Progenitor cell of endocrine pancreas (in vitro differentiated cells): ENCODE data around the gene SMARCB1. TPM values are rescaled to one million over a fixed set of nuclear protein-coding genes. Genes with fewer than 3 reads are reported as not detected.
A peak's percentile ranks its signal among the peaks of the same experiment; 100 is the strongest.

Source experiments
- DNase-seq: peaks from one replicate; pipeline ENCODE4 v3.0.0; 2021; ENCODE audit warnings: low spot score; ENCODE audit not compliant: unreplicated experiment
- H3K27ac Mint-ChIP-seq: 2 replicates; pipeline ENCODE4 v1.8.0; 2021; ENCODE audit warnings: mild to moderate bottlenecking, moderate library complexity, mixed read lengths
- H3K27me3 Mint-ChIP-seq: 2 replicates; pipeline ENCODE4 v1.8.0; 2021; ENCODE audit warnings: mixed read lengths
- H3K36me3 Mint-ChIP-seq: 2 replicates; pipeline ENCODE4 v1.8.0; 2022; ENCODE audit warnings: mixed read lengths; ENCODE audit not compliant: insufficient read depth
- H3K4me1 Mint-ChIP-seq: 2 replicates; pipeline ENCODE4 v1.8.0; 2021; ENCODE audit warnings: low read depth, mixed read lengths
- H3K4me3 Mint-ChIP-seq: 2 replicates; pipeline ENCODE4 v1.8.0; 2021; ENCODE audit warnings: low read depth, mild to moderate bottlenecking, moderate library complexity, mixed read lengths
- H3K9me3 Mint-ChIP-seq: 2 replicates; pipeline ENCODE4 v1.8.0; 2021; ENCODE audit warnings: low read depth, mixed read lengths
- total RNA-seq: library from RNA; stranded (reverse); gene quantifications from 2 replicates; pipeline ENCODE4 v1.2.1, GENCODE V29; 2021
- TF ChIP-seq, protein P1 (sequence below): fragments of 200-600 bp; sonication (generic); IDR thresholded peaks from one replicate; pipeline ENCODE4 v1.5.0; 2021; ENCODE audit warnings: antibody characterized with exemption, mild to moderate bottlenecking; ENCODE audit not compliant: unreplicated experiment

Gene SMARCB1
- total RNA-seq, 1 donor from 2014 or later = 195 TPM

DNA sequence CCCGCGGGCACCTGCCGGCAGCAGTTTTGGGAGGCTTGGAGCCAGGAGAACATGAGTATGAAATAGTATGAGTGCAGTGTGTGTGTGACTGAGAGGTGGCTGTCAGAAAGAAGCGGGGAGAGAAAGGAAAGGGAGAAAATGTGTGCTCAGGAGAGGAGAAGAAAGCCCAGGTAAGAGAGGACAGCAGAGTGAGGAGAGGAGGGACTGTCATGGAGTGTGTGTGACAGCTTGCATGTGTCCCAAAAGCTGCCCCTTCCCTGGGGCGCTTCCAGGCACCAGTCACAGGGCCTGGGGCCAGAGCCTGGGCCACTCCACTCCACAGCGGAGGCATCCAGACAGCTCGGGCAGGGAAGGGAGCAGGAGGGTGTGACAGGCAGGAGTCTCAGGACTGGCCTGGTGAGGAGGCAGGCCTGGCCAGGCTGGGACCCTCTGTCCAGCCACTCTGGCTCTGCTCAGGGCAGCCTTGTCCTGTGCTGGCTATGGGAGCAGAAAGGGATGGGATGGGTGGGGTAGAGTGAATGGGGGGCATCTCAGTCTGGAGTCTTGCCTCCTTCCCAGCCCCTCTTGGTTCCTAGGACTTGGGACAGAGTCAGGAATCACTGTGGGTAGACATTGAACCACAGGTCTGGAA is 13.2 kb upstream of the SMARCB1 start:
- TF ChIP-seq, protein P1, sequence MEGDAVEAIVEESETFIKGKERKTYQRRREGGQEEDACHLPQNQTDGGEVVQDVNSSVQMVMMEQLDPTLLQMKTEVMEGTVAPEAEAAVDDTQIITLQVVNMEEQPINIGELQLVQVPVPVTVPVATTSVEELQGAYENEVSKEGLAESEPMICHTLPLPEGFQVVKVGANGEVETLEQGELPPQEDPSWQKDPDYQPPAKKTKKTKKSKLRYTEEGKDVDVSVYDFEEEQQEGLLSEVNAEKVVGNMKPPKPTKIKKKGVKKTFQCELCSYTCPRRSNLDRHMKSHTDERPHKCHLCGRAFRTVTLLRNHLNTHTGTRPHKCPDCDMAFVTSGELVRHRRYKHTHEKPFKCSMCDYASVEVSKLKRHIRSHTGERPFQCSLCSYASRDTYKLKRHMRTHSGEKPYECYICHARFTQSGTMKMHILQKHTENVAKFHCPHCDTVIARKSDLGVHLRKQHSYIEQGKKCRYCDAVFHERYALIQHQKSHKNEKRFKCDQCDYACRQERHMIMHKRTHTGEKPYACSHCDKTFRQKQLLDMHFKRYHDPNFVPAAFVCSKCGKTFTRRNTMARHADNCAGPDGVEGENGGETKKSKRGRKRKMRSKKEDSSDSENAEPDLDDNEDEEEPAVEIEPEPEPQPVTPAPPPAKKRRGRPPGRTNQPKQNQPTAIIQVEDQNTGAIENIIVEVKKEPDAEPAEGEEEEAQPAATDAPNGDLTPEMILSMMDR = no peak
- H3K4me1 Mint-ChIP-seq = peaks cover 20% of the 10 kb centered on the region
- peak overlapping the region; percentile 77 for H3K4me3 Mint-ChIP-seq
- H3K27me3 Mint-ChIP-seq = no peaks in the 10 kb centered on the region
- H3K36me3 Mint-ChIP-seq = no peaks in the 10 kb centered on the region
- H3K27ac Mint-ChIP-seq = peak overlapping the region; percentile 86
- DNase-seq = no peak
- H3K9me3 Mint-ChIP-seq = no peaks in the 10 kb centered on the region

DNA sequence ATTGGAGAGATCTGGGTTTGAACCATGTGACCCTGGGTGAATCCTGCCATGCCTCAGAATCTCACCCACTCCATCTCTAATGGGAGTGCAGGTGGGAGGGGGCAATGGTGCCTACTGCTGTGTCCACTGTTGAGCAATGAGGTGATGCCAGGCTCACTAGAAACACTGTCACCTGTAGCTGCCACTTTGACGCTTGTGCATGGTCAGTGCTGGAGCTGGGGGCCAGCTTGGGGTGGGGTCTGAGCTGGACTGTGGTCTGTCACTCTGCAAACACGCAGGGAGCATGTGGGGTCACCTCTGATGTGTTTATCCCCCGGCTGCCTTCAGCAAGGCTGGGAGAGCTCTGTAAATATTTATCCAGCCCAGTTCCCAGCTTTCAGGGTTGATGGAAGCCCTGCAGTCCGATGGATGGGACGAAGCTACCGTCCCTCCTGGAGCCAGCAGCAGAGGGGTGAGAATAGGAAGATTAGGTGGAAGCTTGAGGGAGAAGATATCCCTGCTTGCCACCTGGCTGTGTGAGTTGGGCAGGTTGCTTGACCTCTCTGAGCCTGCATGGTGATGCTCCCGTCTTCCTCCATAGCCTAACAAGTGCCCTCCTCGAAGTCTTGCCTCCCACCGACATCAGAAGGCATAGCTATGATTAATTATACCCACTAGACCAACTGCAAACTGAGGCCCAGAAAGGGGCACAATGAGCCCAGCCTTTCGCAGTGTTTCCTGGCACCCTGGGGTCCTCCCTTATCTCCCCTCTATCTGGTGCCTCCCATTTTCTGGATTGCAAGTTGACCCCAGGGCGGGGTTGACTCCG is 12.4 kb upstream of the SMARCB1 start:
- Mint-ChIP-seq H3K36me3 (no peaks in the 10 kb centered on the region), H3K4me3 (peak overlapping the region; percentile 62), H3K27me3 (no peaks in the 10 kb centered on the region)

DNA sequence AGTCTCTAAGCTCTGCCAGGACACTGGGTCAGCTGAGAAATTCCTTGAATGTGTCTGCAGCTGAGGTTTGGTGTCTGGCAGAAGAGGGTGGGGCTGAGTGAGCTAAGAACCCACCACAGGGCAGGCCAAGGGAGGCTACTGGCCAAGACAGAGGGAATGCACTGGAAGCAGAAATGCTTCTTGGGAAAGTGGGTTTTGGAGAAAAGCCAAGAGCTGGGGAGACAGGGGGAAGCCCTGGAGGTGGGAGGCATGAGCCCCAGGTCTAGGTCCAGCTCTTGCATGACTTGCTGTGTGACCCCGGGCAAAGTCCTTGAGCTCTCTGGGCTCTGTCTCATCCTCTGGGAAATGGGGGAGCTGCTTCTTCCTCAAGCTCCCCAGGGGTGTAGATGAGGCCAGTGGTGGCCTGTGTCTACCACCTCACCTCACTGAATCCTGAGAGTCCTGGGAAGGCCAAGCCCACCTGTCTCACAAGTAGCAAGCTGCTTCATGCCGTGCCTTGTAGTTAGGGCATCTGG is 11.8 kb upstream of the SMARCB1 start:
- H3K36me3 Mint-ChIP-seq = no peaks in the 10 kb centered on the region
- DNase-seq = no peak
- TF ChIP-seq, protein P1 = no peak
- H3K27me3 Mint-ChIP-seq = no peaks in the 10 kb centered on the region
- peaks cover 20% of the 10 kb centered on the region for H3K4me1 Mint-ChIP-seq
- peak overlapping the region; percentile 62 for H3K4me3 Mint-ChIP-seq
- H3K9me3 Mint-ChIP-seq = no peaks in the 10 kb centered on the region
- H3K27ac Mint-ChIP-seq = no peak overlapping the region

More for the DNA sequence above, 12.4 kb upstream of the SMARCB1 start:
- no peak for DNase-seq
- TF ChIP-seq, protein P1 = no peak
- Mint-ChIP-seq H3K27ac (peak overlapping the region; percentile 35), H3K4me1 (peaks cover 20% of the 10 kb centered on the region), H3K9me3 (no peaks in the 10 kb centered on the region)

DNA sequence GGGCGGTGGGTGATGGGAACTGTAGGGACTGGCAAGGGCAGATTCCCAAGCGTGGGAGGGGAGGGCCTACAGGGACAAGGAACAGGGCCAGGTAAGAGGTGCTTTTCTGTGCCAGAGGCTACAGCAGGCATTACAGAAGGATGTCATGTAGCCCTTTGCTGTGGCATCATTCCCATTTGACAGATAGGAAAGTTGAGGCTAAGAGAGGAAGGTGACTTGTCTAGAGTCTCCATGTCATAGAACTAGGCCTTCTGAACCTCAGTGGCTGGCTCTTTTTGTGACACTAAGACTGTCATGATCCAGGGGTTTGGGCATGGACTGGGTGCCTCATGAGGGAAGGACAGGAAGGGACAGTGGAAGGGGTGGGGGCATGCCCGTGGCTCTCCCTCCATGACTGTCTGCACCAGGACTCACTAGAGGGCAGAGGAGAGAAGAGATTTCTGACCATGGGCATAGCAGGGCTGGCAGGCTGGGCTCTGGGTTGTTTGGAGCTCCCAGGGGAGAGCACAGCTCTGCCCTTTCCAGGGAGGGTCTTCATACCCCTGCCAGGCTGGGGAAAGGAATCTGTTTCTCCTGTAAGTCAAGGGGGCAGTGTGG is 10.9 kb upstream of the SMARCB1 start:
- no peaks in the 10 kb centered on the region for H3K27me3 Mint-ChIP-seq
- no peaks in the 10 kb centered on the region for H3K9me3 Mint-ChIP-seq
- H3K36me3 Mint-ChIP-seq = no peaks in the 10 kb centered on the region
- peaks cover 20% of the 10 kb centered on the region for H3K4me1 Mint-ChIP-seq
- H3K4me3 Mint-ChIP-seq = no peak overlapping the region
- no peak for DNase-seq
- H3K27ac Mint-ChIP-seq = no peak overlapping the region
- TF ChIP-seq, protein P1 = no peak
